Myometrial cell (primary cell): ENCODE data around the gene PLVAP. TPM values are rescaled to one million over a fixed set of nuclear protein-coding genes. Genes with fewer than 3 reads are reported as not detected.

Source experiments
- total RNA-seq: library from RNA; depleted of rRNA; stranded (reverse); fragments of >200 nt; gene quantifications from 2 replicates; pipeline ENCODE4 v1.2.3, GENCODE V29; 2015

Gene PLVAP, protein sequence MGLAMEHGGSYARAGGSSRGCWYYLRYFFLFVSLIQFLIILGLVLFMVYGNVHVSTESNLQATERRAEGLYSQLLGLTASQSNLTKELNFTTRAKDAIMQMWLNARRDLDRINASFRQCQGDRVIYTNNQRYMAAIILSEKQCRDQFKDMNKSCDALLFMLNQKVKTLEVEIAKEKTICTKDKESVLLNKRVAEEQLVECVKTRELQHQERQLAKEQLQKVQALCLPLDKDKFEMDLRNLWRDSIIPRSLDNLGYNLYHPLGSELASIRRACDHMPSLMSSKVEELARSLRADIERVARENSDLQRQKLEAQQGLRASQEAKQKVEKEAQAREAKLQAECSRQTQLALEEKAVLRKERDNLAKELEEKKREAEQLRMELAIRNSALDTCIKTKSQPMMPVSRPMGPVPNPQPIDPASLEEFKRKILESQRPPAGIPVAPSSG
- not detected in 2 replicates for total RNA-seq

GRCh38 chr19:17376935-17377600 lies at the start of gene PLVAP:
Gene PLVAP (minus strand): TSS chr19:17377342. CDS start chr19:17377288, 54 bp downstream.

GRCh38 chr19:17419621-17420474 lies 42.7 kb upstream of the PLVAP start, which contains the start of gene MVB12A:
Gene MVB12A (plus strand): TSS chr19:17420047. CDS start chr19:17420136, 89 bp downstream.

DNA sequence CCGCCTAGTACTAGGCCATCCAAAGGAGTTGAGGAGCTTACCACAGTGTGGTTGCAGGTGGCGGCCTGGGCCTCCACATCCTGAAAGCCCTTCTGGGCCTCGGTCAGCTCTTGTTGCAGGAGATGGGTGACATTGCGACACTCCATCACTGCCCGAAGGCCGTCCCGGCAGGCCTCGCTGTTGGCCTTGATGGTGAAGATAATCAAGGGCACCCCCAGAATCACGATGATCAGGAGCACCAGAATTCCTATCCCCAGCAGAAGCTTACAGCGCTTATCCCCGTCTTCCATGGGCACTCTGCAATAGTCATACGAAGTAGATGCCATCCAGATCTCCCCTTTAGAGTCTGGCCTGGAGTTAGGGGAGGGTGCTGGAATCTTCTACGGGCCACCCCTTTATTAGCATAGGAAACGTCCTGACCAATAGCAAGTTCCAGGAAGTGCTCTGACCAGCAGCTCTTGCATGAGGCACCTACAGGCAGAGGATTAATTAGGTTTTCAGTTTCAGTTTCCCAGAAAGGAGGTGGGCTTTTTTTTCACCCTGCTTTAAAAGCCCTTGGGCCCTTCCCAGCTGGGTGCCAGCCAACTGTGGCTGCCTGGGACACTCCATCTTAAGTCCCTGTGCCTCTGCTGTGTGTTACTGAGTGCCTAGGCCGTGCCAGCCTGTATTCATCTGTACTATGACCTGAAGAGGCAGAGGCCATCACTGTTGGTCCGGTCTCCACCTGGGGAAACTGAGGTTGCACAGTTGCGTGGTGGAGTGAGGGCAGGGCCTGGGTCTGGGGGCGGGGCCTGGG lies 28.3 kb upstream of the PLVAP start, which contains the start of gene BST2:
Gene BST2 (minus strand): TSS at position 381 of the 796 bp plus-strand sequence. CDS start 55 bp downstream, at position 326.

DNA sequence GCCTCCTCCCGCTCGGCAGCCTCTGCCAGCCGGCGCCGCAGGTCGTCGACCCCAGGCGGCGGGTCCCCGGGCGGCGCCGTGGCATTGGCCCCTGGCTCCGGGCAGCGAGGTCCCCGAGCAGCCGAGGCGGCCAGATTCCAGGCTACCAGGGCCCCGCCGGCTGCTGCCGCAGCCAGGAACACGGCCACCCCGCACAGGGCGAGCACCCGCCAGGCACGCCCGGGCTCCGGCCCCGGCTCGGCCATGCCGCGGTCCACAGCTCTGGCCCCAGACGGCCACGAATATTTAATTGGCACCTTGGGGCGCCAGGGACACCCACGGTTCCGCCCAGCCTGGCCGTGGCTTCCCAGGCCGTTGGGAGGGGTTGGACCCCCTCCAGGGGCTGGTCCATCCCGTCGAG lies 16.8 kb upstream of the PLVAP start, which contains the start of gene CCDC194:
Gene CCDC194 (minus strand): TSS at position 283 of the 400 bp plus-strand sequence. CDS start 38 bp downstream, at position 245.

GRCh38 chr19:17336872-17337674 lies 40.1 kb downstream of the PLVAP start, which contains the start of gene GTPBP3:
Gene GTPBP3 (plus strand): TSS chr19:17337553. CDS start chr19:17337612, 59 bp downstream.

DNA sequence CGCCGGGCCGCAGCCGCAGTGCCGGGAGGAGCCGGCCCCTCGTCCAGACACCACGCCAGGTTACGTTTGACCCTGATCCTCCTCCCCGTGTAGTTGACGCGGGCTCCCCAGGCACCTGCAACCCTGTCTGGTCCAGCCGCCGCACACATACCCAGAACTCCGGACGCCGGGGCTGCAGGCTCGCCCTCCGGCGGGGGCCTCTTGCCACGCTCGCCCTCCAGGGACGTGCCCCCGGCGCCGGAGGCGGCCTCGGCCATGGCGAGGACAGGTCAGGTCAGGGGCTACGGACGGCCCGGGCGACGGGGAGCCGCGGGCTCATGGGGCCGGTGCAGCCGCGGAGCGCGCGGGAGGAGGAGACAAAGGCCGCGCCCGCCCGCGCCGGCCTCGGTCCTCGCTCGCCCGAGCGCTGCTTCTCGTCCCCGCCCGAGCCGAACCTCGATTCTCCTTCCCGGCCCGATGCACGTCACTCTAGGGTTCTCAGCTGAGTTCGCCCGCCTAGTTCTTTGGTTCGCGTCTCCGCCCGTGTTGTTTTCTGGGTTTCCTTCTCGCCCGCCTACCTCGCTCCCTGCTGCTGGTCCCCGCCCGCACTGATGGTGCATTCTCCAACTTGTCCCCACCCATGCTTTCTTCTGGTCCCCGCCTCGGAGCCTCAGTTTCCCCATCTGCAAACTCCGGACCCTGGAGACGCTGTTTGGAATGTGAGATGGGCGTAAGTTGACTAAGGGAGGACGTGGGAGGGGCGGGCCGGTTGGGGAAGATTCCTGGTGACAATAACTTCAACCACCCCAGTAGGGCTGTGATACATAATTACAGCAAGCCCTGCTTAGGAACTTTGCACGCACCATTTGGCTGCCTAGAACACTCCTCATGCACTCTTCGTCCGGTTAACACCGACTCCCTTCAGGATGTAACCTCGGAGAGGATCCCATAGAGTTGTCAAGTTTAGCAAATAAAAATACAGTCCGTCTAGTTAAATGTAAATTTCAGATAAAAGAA lies 42.4 kb downstream of the PLVAP start, which contains the start of gene ANO8:
Gene ANO8 (minus strand): TSS at position 442 of the 996 bp plus-strand sequence. CDS start 185 bp downstream, at position 257.

DNA sequence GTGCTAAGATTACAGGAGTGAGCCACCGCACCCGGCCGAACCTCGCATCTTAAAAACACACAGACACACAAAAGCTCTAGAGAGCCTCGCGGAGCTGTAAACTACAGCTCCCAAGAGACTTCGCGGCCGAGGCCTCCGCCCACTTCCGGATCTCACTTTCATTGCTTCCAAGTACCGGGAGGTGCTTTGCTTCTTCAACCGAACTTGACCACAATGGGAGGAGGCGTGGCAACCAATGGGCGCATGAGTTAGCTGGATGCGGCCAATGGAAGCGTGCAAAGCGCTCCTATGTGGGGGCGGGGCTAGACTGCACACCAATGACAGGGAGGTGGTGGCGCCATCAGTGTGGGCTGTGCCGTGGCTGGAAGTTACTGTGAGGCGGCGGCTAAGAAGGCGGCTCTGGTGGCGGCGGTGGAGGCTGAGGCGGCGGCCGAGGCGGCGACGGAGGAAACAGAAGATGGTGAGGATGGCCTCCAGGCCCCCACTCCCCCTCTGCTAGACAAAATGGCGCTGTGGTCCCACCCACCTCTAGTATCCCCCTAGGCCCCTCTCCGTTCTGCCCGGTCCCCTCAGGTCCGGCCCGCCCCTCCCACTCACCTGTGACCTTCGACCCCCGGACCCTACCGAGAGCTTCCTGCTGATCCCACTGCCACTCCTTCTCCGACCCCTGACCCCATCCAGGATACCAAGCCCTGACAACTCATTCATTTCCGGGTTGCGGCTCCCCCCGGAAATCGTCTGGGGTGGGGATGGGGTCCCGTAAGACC lies 67.8 kb downstream of the PLVAP start, which contains the start of gene DDA1:
Gene DDA1 (plus strand): TSS at position 366 of the 767 bp plus-strand sequence. CDS start 92 bp downstream, at position 458.

DNA sequence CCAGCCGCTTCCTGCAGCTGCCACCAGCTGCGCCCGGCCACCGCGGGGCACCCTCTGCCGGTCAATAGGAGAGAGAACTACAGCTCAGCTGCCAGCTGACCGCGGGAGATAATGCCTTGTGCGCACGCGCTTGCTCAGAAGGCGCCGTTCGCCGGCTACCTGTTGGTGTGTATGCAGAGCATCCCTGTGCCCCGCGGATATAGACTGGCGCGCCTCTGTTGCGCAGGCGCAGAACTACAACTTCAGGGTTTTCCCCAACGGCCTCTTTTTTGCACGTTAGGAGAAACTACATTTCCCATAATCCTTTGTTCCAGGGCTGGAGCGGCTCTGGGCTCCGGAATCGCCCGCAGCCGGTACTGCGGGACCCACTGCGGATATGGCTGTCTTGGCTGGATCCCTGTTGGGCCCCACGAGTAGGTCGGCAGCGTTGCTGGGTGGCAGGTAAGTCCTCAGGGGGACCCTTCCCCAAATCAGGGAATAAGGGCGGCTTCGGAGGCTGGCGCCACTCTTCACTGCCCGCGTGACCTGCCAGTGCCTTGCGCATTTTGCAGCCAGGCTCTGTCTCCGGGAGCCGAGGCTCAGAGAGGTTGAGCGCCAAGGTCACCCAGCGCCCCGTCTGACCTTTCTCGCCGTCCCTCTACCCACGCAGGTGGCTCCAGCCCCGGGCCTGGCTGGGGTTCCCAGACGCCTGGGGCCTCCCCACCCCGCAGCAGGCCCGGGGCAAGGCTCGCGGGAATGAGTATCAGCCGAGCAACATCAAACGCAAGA lies 71.4 kb downstream of the PLVAP start, which contains the start of gene MRPL34:
Gene MRPL34 (plus strand): TSS at position 356 of the 768 bp plus-strand sequence. CDS start 21 bp downstream, at position 377.

GRCh38 chr19:17303167-17303939 lies 73.8 kb downstream of the PLVAP start, which contains the start of gene ABHD8:
Gene ABHD8 (minus strand): TSS chr19:17303425. CDS start chr19:17301616, 1,809 bp downstream.

Other genes starting within 250 kb of the PLVAP start
- gene USE1, start 162.0 kb downstream of the PLVAP start, total RNA-seq: 13.6 and 25.4 TPM in 2 replicates
- 6.6 and 9.0 TPM in 2 replicates for gene OCEL1, start 151.1 kb downstream of the PLVAP start, total RNA-seq
- 73.4 and 98.0 TPM in 2 replicates for gene NR2F6, start 131.4 kb downstream of the PLVAP start, total RNA-seq
- gene USHBP1, start 112.6 kb downstream of the PLVAP start, total RNA-seq: not detected in 2 replicates
- gene BABAM1, start 109.9 kb downstream of the PLVAP start, total RNA-seq: 131 and 138 TPM in 2 replicates
- under 0.01 and 0.29 TPM in 2 replicates for gene ANKLE1, start 95.4 kb downstream of the PLVAP start, total RNA-seq
- 20.2 TPM in 2 replicates for gene ABHD8, start 73.9 kb downstream of the PLVAP start, total RNA-seq
- gene MRPL34, start 71.5 kb downstream of the PLVAP start, total RNA-seq: 101 and 111 TPM in 2 replicates
- gene DDA1, start 67.8 kb downstream of the PLVAP start, total RNA-seq: 49.0 and 67.9 TPM in 2 replicates
- gene ANO8, start 42.5 kb downstream of the PLVAP start, total RNA-seq: 2.3 and 3.7 TPM in 2 replicates
- gene GTPBP3, start 39.8 kb downstream of the PLVAP start, total RNA-seq: 12.9 and 26.5 TPM in 2 replicates
- gene CCDC194, start 16.9 kb upstream of the PLVAP start, total RNA-seq: not detected in 2 replicates
- 0.86 and 5.7 TPM in 2 replicates for gene BST2, start 28.3 kb upstream of the PLVAP start, total RNA-seq
- 143 and 159 TPM in 2 replicates for gene MVB12A, start 42.7 kb upstream of the PLVAP start, total RNA-seq
- not detected in 2 replicates for gene TMEM221, start 71.3 kb upstream of the PLVAP start, total RNA-seq
- not detected in 2 replicates for gene NXNL1, start 83.6 kb upstream of the PLVAP start, total RNA-seq
- 10.1 and 12.2 TPM in 2 replicates for gene SLC27A1, start 93.2 kb upstream of the PLVAP start, total RNA-seq
- 79.6 and 89.1 TPM in 2 replicates for gene PGLS, start 134.3 kb upstream of the PLVAP start, total RNA-seq
- 208 TPM in 2 replicates for gene COLGALT1, start 178.3 kb upstream of the PLVAP start, total RNA-seq